HEK293 (cell line): Measurements from ENCODE around the gene UCP3.

Experiments
- CTCF ChIA-PET: fragments of 350-600 bp; formaldehyde crosslinking; extraction: SDS; loops from one replicate; lab custom pipeline; 2021; ENCODE audit warnings: antibody characterized with exemption; lab: Yijun Ruan, JAX
- POLR2A ChIA-PET: fragments of 300-600 bp; formaldehyde crosslinking; extraction: SDS; loops from one replicate; lab custom pipeline; 2020; ENCODE audit warnings: antibody characterized with exemption, inconsistent platforms; lab: Yijun Ruan, JAX
- H3K27ac ChIP-seq: fragments of 200-500 bp; sonication (Bioruptor generic); 2 replicates; pipeline ENCODE4 v1.5.1; 2014; ENCODE audit warnings: low read depth, low read length, control low read depth, inconsistent platforms; ENCODE audit errors: extremely low read depth
- H3K36me3 ChIP-seq, 2 experiments: fragments of 200-500 bp in 1 of 2; sonication (Bioruptor generic) in 1 of 2; 1 replicate in 1 of 2; 2 replicates in 1 of 2; pipeline ENCODE4 v1.5.1; 2014 to 2017; ENCODE audit warnings: inconsistent platforms in 2 of 2, low read length in 2 of 2; ENCODE audit not compliant: control insufficient read depth in 2 of 2, insufficient read depth in 1 of 2
- H3K4me1 ChIP-seq: fragments of 200-500 bp; sonication (Bioruptor generic); 2 replicates; pipeline ENCODE4 v1.5.1; 2014; ENCODE audit warnings: mild to moderate bottlenecking, low read length, inconsistent platforms; ENCODE audit not compliant: control insufficient read depth, insufficient read depth
- H3K4me3 ChIP-seq: 2 replicates; pipeline ENCODE4 v1.5.1; 2011; ENCODE audit warnings: low read depth, mild to moderate bottlenecking, control low read depth, low read length, moderate library complexity
- H3K9me3 ChIP-seq: fragments of 200-500 bp; sonication (Bioruptor generic); 2 replicates; pipeline ENCODE4 v1.5.1; 2014; ENCODE audit warnings: low read depth, low read length, inconsistent platforms; ENCODE audit not compliant: control insufficient read depth, insufficient read depth
- ATF2 ChIP-seq: fragments of 450-650 bp; formaldehyde crosslinking; IDR thresholded peaks from 2 replicates; pipeline ENCODE4 v1.5.1; 2016; ENCODE audit warnings: missing biosample characterization, missing genetic modification characterization, low read depth
- GFI1B ChIP-seq: fragments of 450-650 bp; formaldehyde crosslinking; IDR thresholded peaks from 2 replicates; pipeline ENCODE4 v1.5.1; 2016; ENCODE audit warnings: missing biosample characterization, missing genetic modification characterization
- GLIS2 ChIP-seq: fragments of 450-650 bp; formaldehyde crosslinking; IDR thresholded peaks from 2 replicates; pipeline ENCODE4 v1.5.1; 2016; ENCODE audit warnings: missing biosample characterization, missing genetic modification characterization
- KLF1 ChIP-seq: fragments of 450-650 bp; formaldehyde crosslinking; IDR thresholded peaks from 2 replicates; pipeline ENCODE4 v1.5.1; 2016; ENCODE audit warnings: missing biosample characterization, missing genetic modification characterization
- KLF8 ChIP-seq: fragments of 450-650 bp; formaldehyde crosslinking; IDR thresholded peaks from 2 replicates; pipeline ENCODE4 v1.5.1; 2016; ENCODE audit warnings: missing biosample characterization, missing genetic modification characterization
- ZBTB20 ChIP-seq: fragments of 450-650 bp; formaldehyde crosslinking; IDR thresholded peaks from 2 replicates; pipeline ENCODE4 v1.5.1; 2016; ENCODE audit warnings: missing biosample characterization, missing genetic modification characterization
- ZBTB6 ChIP-seq: fragments of 450-650 bp; formaldehyde crosslinking; IDR thresholded peaks from 2 replicates; pipeline ENCODE4 v1.5.1; 2017; ENCODE audit warnings: missing biosample characterization, missing genetic modification characterization
- ZBTB8A ChIP-seq: fragments of 450-650 bp; formaldehyde crosslinking; IDR thresholded peaks from 2 replicates; pipeline ENCODE4 v1.5.1; 2016; ENCODE audit warnings: missing biosample characterization, missing genetic modification characterization
- ZNF324 ChIP-seq: fragments of 450-650 bp; formaldehyde crosslinking; IDR thresholded peaks from 2 replicates; pipeline ENCODE4 v1.5.1; 2016; ENCODE audit warnings: missing biosample characterization, missing genetic modification characterization
- ZNF354C ChIP-seq: fragments of 450-650 bp; formaldehyde crosslinking; IDR thresholded peaks from 2 replicates; pipeline ENCODE4 v1.5.1; 2016; ENCODE audit warnings: missing biosample characterization, missing genetic modification characterization, low read depth, borderline replicate concordance
- ZNF423 ChIP-seq: fragments of 450-650 bp; formaldehyde crosslinking; IDR thresholded peaks from 2 replicates; pipeline ENCODE4 v1.5.1; 2016; ENCODE audit warnings: missing biosample characterization, missing genetic modification characterization
- ZNF473 ChIP-seq: fragments of 450-650 bp; formaldehyde crosslinking; IDR thresholded peaks from 2 replicates; pipeline ENCODE4 v1.5.1; 2017; ENCODE audit warnings: missing biosample characterization, missing genetic modification characterization
- ZNF488 ChIP-seq: fragments of 450-650 bp; formaldehyde crosslinking; IDR thresholded peaks from 2 replicates; pipeline ENCODE4 v1.5.1; 2016; ENCODE audit warnings: missing biosample characterization, missing genetic modification characterization
- ZNF585B ChIP-seq: fragments of 450-650 bp; formaldehyde crosslinking; IDR thresholded peaks from 2 replicates; pipeline ENCODE4 v1.5.1; 2016; ENCODE audit warnings: missing biosample characterization, missing genetic modification characterization
- ZNF623 ChIP-seq: fragments of 450-650 bp; formaldehyde crosslinking; IDR thresholded peaks from 2 replicates; pipeline ENCODE4 v1.5.1; 2016; ENCODE audit warnings: missing biosample characterization, missing genetic modification characterization
- TF ChIP-seq, protein P1 (sequence below): fragments of 450-650 bp; formaldehyde crosslinking; IDR thresholded peaks from 2 replicates; pipeline ENCODE4 v1.5.1; 2016; ENCODE audit warnings: missing biosample characterization, missing genetic modification characterization
- TF ChIP-seq, protein P2 (sequence below): fragments of 450-650 bp; IDR thresholded peaks from 2 replicates; pipeline ENCODE4 v1.5.1; 2018; ENCODE audit warnings: missing biosample characterization, missing genetic modification characterization
- TF ChIP-seq, protein P3 (sequence below): fragments of 450-650 bp; formaldehyde crosslinking; IDR thresholded peaks from 2 replicates; pipeline ENCODE4 v1.5.1; 2016; ENCODE audit warnings: missing biosample characterization, missing genetic modification characterization
- TF ChIP-seq, protein P4 (sequence below): fragments of 450-650 bp; formaldehyde crosslinking; IDR thresholded peaks from 2 replicates; pipeline ENCODE4 v1.5.1; 2017; ENCODE audit warnings: missing biosample characterization, mild to moderate bottlenecking, missing genetic modification characterization, moderate library complexity
- TF ChIP-seq, protein P5 (sequence below): fragments of 450-650 bp; formaldehyde crosslinking; IDR thresholded peaks from 2 replicates; pipeline ENCODE4 v1.5.1; 2016; ENCODE audit warnings: missing biosample characterization, missing genetic modification characterization, borderline replicate concordance

UCP3 gene

GRCh38 chr11:73997120-73997770 lies 11.6 kb downstream of the UCP3 start:
- Histone ChIP-seq H3K36me3 (no peaks in the 10 kb centered on the region), H3K4me3 (no peak overlapping the region), H3K9me3 (no peaks in the 10 kb centered on the region), H3K4me1 (no peaks in the 10 kb centered on the region), H3K27ac (no peak overlapping the region)
- ChIA-PET POLR2A (no interaction called here), CTCF (interaction anchor here (0.7 kb wide), 1 partner anchor 211 kb away, joined by 3 read pairs; no protein-coding TSS in a partner anchor)
- no peak for TF ChIP-seq ZNF473
- TF ChIP-seq, protein P1, sequence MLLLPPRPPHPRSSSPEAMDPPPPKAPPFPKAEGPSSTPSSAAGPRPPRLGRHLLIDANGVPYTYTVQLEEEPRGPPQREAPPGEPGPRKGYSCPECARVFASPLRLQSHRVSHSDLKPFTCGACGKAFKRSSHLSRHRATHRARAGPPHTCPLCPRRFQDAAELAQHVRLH (tag by site-specific recombination): no peak
- TF ChIP-seq, protein P2, sequence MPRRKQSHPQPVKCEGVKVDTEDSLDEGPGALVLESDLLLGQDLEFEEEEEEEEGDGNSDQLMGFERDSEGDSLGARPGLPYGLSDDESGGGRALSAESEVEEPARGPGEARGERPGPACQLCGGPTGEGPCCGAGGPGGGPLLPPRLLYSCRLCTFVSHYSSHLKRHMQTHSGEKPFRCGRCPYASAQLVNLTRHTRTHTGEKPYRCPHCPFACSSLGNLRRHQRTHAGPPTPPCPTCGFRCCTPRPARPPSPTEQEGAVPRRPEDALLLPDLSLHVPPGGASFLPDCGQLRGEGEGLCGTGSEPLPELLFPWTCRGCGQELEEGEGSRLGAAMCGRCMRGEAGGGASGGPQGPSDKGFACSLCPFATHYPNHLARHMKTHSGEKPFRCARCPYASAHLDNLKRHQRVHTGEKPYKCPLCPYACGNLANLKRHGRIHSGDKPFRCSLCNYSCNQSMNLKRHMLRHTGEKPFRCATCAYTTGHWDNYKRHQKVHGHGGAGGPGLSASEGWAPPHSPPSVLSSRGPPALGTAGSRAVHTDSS: no peak
- no peak for TF ChIP-seq KLF8 (tag by site-specific recombination)
- no peak for TF ChIP-seq ZBTB20 (tag by site-specific recombination)
- no peak for TF ChIP-seq GLIS2 (tag by site-specific recombination)
- TF ChIP-seq ATF2 (tag by site-specific recombination): no peak
- TF ChIP-seq GFI1B: no peak
- no peak for TF ChIP-seq ZBTB6 (tag by site-specific recombination)
- TF ChIP-seq ZNF585B (tag by site-specific recombination): no peak
- TF ChIP-seq, protein P3, sequence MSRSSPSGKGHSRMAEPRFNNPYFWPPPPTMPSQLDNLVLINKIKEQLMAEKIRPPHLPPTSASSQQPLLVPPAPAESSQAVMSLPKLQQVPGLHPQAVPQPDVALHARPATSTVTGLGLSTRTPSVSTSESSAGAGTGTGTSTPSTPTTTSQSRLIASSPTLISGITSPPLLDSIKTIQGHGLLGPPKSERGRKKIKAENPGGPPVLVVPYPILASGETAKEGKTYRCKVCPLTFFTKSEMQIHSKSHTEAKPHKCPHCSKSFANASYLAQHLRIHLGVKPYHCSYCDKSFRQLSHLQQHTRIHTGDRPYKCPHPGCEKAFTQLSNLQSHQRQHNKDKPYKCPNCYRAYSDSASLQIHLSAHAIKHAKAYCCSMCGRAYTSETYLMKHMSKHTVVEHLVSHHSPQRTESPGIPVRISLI (tag by site-specific recombination): no peak
- no peak for TF ChIP-seq ZNF423 (tag by site-specific recombination)

- POLR2A ChIA-PET: no interaction called here
- H3K36me3 ChIP-seq: no peaks in the 10 kb centered on the region
- H3K9me3 ChIP-seq: no peaks in the 10 kb centered on the region
- no peak overlapping the region for H3K27ac ChIP-seq
- H3K4me1 ChIP-seq: no peaks in the 10 kb centered on the region
- H3K4me3 ChIP-seq: no peak overlapping the region
- CTCF ChIA-PET: interaction anchor here (0.7 kb wide), 1 partner anchor 212 kb away, joined by 3 read pairs; no protein-coding TSS in a partner anchor
- TF ChIP-seq, protein P4, sequence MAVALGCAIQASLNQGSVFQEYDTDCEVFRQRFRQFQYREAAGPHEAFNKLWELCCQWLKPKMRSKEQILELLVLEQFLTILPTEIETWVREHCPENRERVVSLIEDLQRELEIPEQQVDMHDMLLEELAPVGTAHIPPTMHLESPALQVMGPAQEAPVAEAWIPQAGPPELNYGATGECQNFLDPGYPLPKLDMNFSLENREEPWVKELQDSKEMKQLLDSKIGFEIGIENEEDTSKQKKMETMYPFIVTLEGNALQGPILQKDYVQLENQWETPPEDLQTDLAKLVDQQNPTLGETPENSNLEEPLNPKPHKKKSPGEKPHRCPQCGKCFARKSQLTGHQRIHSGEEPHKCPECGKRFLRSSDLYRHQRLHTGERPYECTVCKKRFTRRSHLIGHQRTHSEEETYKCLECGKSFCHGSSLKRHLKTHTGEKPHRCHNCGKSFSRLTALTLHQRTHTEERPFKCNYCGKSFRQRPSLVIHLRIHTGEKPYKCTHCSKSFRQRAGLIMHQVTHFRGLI: no peak
- TF ChIP-seq, protein P5, sequence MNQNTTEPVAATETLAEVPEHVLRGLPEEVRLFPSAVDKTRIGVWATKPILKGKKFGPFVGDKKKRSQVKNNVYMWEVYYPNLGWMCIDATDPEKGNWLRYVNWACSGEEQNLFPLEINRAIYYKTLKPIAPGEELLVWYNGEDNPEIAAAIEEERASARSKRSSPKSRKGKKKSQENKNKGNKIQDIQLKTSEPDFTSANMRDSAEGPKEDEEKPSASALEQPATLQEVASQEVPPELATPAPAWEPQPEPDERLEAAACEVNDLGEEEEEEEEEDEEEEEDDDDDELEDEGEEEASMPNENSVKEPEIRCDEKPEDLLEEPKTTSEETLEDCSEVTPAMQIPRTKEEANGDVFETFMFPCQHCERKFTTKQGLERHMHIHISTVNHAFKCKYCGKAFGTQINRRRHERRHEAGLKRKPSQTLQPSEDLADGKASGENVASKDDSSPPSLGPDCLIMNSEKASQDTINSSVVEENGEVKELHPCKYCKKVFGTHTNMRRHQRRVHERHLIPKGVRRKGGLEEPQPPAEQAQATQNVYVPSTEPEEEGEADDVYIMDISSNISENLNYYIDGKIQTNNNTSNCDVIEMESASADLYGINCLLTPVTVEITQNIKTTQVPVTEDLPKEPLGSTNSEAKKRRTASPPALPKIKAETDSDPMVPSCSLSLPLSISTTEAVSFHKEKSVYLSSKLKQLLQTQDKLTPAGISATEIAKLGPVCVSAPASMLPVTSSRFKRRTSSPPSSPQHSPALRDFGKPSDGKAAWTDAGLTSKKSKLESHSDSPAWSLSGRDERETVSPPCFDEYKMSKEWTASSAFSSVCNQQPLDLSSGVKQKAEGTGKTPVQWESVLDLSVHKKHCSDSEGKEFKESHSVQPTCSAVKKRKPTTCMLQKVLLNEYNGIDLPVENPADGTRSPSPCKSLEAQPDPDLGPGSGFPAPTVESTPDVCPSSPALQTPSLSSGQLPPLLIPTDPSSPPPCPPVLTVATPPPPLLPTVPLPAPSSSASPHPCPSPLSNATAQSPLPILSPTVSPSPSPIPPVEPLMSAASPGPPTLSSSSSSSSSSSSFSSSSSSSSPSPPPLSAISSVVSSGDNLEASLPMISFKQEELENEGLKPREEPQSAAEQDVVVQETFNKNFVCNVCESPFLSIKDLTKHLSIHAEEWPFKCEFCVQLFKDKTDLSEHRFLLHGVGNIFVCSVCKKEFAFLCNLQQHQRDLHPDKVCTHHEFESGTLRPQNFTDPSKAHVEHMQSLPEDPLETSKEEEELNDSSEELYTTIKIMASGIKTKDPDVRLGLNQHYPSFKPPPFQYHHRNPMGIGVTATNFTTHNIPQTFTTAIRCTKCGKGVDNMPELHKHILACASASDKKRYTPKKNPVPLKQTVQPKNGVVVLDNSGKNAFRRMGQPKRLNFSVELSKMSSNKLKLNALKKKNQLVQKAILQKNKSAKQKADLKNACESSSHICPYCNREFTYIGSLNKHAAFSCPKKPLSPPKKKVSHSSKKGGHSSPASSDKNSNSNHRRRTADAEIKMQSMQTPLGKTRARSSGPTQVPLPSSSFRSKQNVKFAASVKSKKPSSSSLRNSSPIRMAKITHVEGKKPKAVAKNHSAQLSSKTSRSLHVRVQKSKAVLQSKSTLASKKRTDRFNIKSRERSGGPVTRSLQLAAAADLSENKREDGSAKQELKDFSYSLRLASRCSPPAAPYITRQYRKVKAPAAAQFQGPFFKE (tag by site-specific recombination): no peak
- TF ChIP-seq ZNF354C (tag by site-specific recombination) (no peak), ZNF324 (tag by site-specific recombination) (no peak), ZNF623 (tag by site-specific recombination) (no peak), ZBTB8A (tag by site-specific recombination) (no peak), ZNF488 (tag by site-specific recombination) (no peak), KLF1 (tag by site-specific recombination) (no peak)
These were observed 12.6 kb downstream of the UCP3 start for GRCh38 chr11:73996161-73996747.
